22Rv1 (cell line): ENCODE data around the gene PARP6.
A peak's percentile ranks its signal among the peaks of the same experiment; 100 is the strongest.

ENCODE experiments used
- H3K27ac ChIP-seq: fragments of 450-650 bp; 2 replicates; pipeline ENCODE4 v1.5.1; 2017
- CTCF ChIP-seq: fragments of 450-650 bp; IDR thresholded peaks from 2 replicates; pipeline ENCODE4 v1.5.1; 2017; ENCODE audit warnings: mild to moderate bottlenecking
- ZFX ChIP-seq: fragments of 450-650 bp; IDR thresholded peaks from 2 replicates; pipeline ENCODE4 v1.6.1; 2017; ENCODE audit warnings: antibody characterized with exemption, borderline replicate concordance

PARP6 gene

GRCh38 chr15:72237029-72237852 is 35.1 kb downstream of the PARP6 start:
- no peak overlapping the region for H3K27ac ChIP-seq
- TF ChIP-seq ZFX (no peak), CTCF (no peak)

- TF ChIP-seq CTCF (no peak), ZFX (no peak)
Observed at GRCh38 chr15:72236381-72237003, 35.9 kb downstream of the PARP6 start.

GRCh38 chr15:72235298-72235697 is 37.1 kb downstream of the PARP6 start:
- TF ChIP-seq ZFX: no peak
- TF ChIP-seq CTCF: no peak
- no peak overlapping the region for H3K27ac ChIP-seq

More at GRCh38 chr15:72236381-72237003, 35.9 kb downstream of the PARP6 start:
- no peak overlapping the region for H3K27ac ChIP-seq

GRCh38 chr15:72233769-72234168 is 38.6 kb downstream of the PARP6 start:
- TF ChIP-seq ZFX (no peak), CTCF (no peak)
- no peak overlapping the region for H3K27ac ChIP-seq

GRCh38 chr15:72231833-72232478 is 40.4 kb downstream of the PARP6 start:
- H3K27ac ChIP-seq: peak overlapping the region; percentile 94

GRCh38 chr15:72231066-72231832 is 41.1 kb downstream of the PARP6 start, which contains the start of gene PKM:
Gene PKM, minus strand, starts transcription at chr15:72231190. Its CDS starts 12,093 bp downstream, at chr15:72219097.
- H3K27ac ChIP-seq: peak within 1 kb of the TSS; percentile 94
- TF ChIP-seq ZFX (no peak), CTCF (no peak)

More at GRCh38 chr15:72231833-72232478, 40.4 kb downstream of the PARP6 start:
- no peak for TF ChIP-seq ZFX
- no peak for TF ChIP-seq CTCF
